SK-N-SH (cell line): ENCODE measurements around the gene MYO1B. TPM values are rescaled to one million over a fixed set of nuclear protein-coding genes. Genes with fewer than 3 reads are reported as not detected.

Experiments used
- CTCF ChIA-PET: fragments of 300-600, 350-600 bp; formaldehyde crosslinking; extraction: SDS; loops from one replicate; lab custom pipeline; 2021; lab: Yijun Ruan, JAX
- POLR2A ChIA-PET: fragments of 350-600 bp; sonication (Branson Sonifier 250); formaldehyde crosslinking; extraction: SDS; loops from one replicate; lab custom pipeline; 2020; ENCODE audit warnings: antibody characterized with exemption, inconsistent platforms; lab: Yijun Ruan, JAX
- DNase-seq: peaks from one replicate; pipeline ENCODE4 v3.0.0; 2012
- H2AFZ ChIP-seq: fragments of 200-600 bp; sonication (generic); 2 replicates; pipeline ENCODE4 v1.8.1; 2016; ENCODE audit warnings: antibody characterized with exemption, mild to moderate bottlenecking, low read depth
- H3F3A ChIP-seq: fragments of 200-600 bp; sonication (generic); replicated peaks from 2 replicates; pipeline ENCODE3; 2016; ENCODE audit warnings: antibody characterized with exemption, mild to moderate bottlenecking; ENCODE audit not compliant: insufficient read depth
- H3K27ac ChIP-seq, 2 experiments: fragments of 200-500 bp in 1 of 2; fragments of 200-600 bp in 1 of 2; sonication (Bioruptor generic) in 1 of 2; sonication (generic), shearing (Covaris generic) in 1 of 2; 2 replicates each; pipeline versions ENCODE4 v1.5.1 to v1.6.1; 2014 to 2016; ENCODE audit warnings: low read depth in 2 of 2, inconsistent platforms in 1 of 2, low read length in 1 of 2, mild to moderate bottlenecking in 1 of 2, mixed read lengths in 1 of 2
- H3K27me3 ChIP-seq: fragments of 200-600 bp; sonication (generic), shearing (Covaris generic); 2 replicates; pipeline ENCODE4 v1.6.1; 2016; ENCODE audit warnings: mixed run types; ENCODE audit not compliant: insufficient read depth
- H3K36me3 ChIP-seq, 2 experiments: fragments of 200-500 bp in 1 of 2; fragments of 200-600 bp in 1 of 2; sonication (Bioruptor generic) in 1 of 2; sonication (generic) in 1 of 2; replicated peaks in 1 of 2; 2 replicates each; pipeline versions ENCODE3 to v1.5.1; 2014 to 2016; ENCODE audit warnings: low read length in 1 of 2, mild to moderate bottlenecking in 1 of 2; ENCODE audit not compliant: insufficient read depth in 2 of 2, control insufficient read depth in 1 of 2
- H3K4me1 ChIP-seq, 2 experiments: fragments of 200-500 bp in 1 of 2; fragments of 200-600 bp in 1 of 2; sonication (Bioruptor generic) in 1 of 2; sonication (generic), shearing (Covaris generic) in 1 of 2; 2 replicates each; pipeline versions ENCODE4 v1.5.1 to v1.6.1; 2014 to 2016; ENCODE audit warnings: low read depth in 1 of 2, low read length in 1 of 2, mixed run types in 1 of 2; ENCODE audit not compliant: insufficient read depth in 2 of 2, control insufficient read depth in 1 of 2
- H3K4me2 ChIP-seq: fragments of 200-600 bp; sonication (generic), shearing (Covaris generic); 2 replicates; pipeline ENCODE4 v1.6.1; 2017; ENCODE audit warnings: mixed run types
- H3K4me3 ChIP-seq, 2 experiments: fragments of 200-500 bp in 1 of 2; fragments of 200-600 bp in 1 of 2; sonication (Bioruptor generic) in 1 of 2; sonication (generic), shearing (Covaris generic) in 1 of 2; 2 replicates each; pipeline versions ENCODE4 v1.5.1 to v1.8.1; 2014 to 2016; ENCODE audit warnings: low read depth in 2 of 2, inconsistent platforms in 1 of 2, low read length in 1 of 2, mild to moderate bottlenecking in 1 of 2, mixed read lengths in 1 of 2, moderate library complexity in 1 of 2
- H3K79me2 ChIP-seq: fragments of 200-600 bp; sonication (generic); 2 replicates; pipeline ENCODE4 v1.8.1; 2017; ENCODE audit warnings: mild to moderate bottlenecking; ENCODE audit not compliant: insufficient read depth
- H3K9ac ChIP-seq: fragments of 200-600 bp; sonication (generic); 2 replicates; pipeline ENCODE4 v1.6.1; 2017; ENCODE audit warnings: mixed run types
- H3K9me2 ChIP-seq: fragments of 200-600 bp; sonication (generic); 2 replicates; pipeline ENCODE4 v1.6.1; 2017; ENCODE audit warnings: mixed run types
- H3K9me3 ChIP-seq: fragments of 200-600 bp; sonication (generic); 2 replicates; pipeline ENCODE4 v1.6.1; 2017; ENCODE audit warnings: mixed run types, mild to moderate bottlenecking, moderate library complexity
- H4K20me1 ChIP-seq: fragments of 200-600 bp; sonication (generic); 2 replicates; pipeline ENCODE4 v1.6.1; 2017; ENCODE audit warnings: mild to moderate bottlenecking, mixed run types; ENCODE audit not compliant: insufficient read depth
- CHD2 ChIP-seq: fragments of 150-350 bp; IDR thresholded peaks from 2 replicates; pipeline ENCODE4 v1.6.1; 2018; ENCODE audit warnings: low read length; ENCODE audit not compliant: partially characterized antibody
- EP300 ChIP-seq, 2 experiments: IDR thresholded peaks; 2 replicates each; pipeline versions ENCODE4 v1.4.0 to v1.6.1; 2012; ENCODE audit warnings: borderline replicate concordance in 1 of 2, low read depth in 1 of 2, low read length in 1 of 2
- EZH2phosphoT487 ChIP-seq: fragments of 200-600 bp; sonication (generic); IDR thresholded peaks from 2 replicates; pipeline ENCODE4 v1.6.1; 2017; ENCODE audit warnings: low read depth, mixed run types, mild to moderate bottlenecking, antibody characterized with exemption, moderate library complexity, borderline replicate concordance
- FOXM1 ChIP-seq: IDR thresholded peaks from 2 replicates; pipeline ENCODE4 v1.4.0; 2012; ENCODE audit warnings: low read depth, mild to moderate bottlenecking
- GABPA ChIP-seq: IDR thresholded peaks from 2 replicates; pipeline ENCODE4 v1.4.0; 2012; ENCODE audit warnings: low read depth, mild to moderate bottlenecking
- GATA2 ChIP-seq: sonication (generic); formaldehyde crosslinking; IDR thresholded peaks from 2 replicates; pipeline ENCODE4 v1.5.0; 2020; ENCODE audit warnings: mild to moderate bottlenecking, missing genetic modification reagents
- MEF2A ChIP-seq: IDR thresholded peaks from 2 replicates; pipeline ENCODE4 v1.4.0; 2012; ENCODE audit warnings: low read depth, borderline replicate concordance
- MXI1 ChIP-seq: IDR thresholded peaks from 2 replicates; pipeline ENCODE4 v1.6.1; 2012; ENCODE audit warnings: mild to moderate bottlenecking, low read depth, low read length, improper control_type of control experiment
- NFIC ChIP-seq: IDR thresholded peaks from 2 replicates; pipeline ENCODE4 v1.4.0; 2012; ENCODE audit warnings: borderline replicate concordance
- PBX3 ChIP-seq: IDR thresholded peaks from 2 replicates; pipeline ENCODE4; 2012
- RAD21 ChIP-seq: IDR thresholded peaks from 2 replicates; pipeline ENCODE4 v1.6.1; 2012; ENCODE audit warnings: mild to moderate bottlenecking, low read length
- RCOR1 ChIP-seq: fragments of 150-350 bp; IDR thresholded peaks from 2 replicates; pipeline ENCODE4 v1.6.1; 2017; ENCODE audit warnings: antibody characterized with exemption, low read length
- RXRA ChIP-seq: IDR thresholded peaks from 2 replicates; pipeline ENCODE4 v1.4.0; 2012; ENCODE audit warnings: low read depth, mild to moderate bottlenecking, borderline replicate concordance
- SMC3 ChIP-seq: IDR thresholded peaks from 2 replicates; pipeline ENCODE4 v1.6.1; 2012; ENCODE audit warnings: low read depth, low read length, improper control_type of control experiment
- TEAD4 ChIP-seq: IDR thresholded peaks from 2 replicates; pipeline ENCODE4 v1.4.0; 2012; ENCODE audit warnings: mild to moderate bottlenecking, borderline replicate concordance; ENCODE audit not compliant: insufficient read depth
- USF1 ChIP-seq: IDR thresholded peaks from 2 replicates; pipeline ENCODE4 v1.4.0; 2012; ENCODE audit warnings: low read depth, borderline replicate concordance
- WGBS: methylation state at CpG from one replicate; pipeline ENCODE4 v1.1.6; 2017; ENCODE audit warnings: low lambda C conversion rate; 5-methylcytosine and 5-hydroxymethylcytosine counted together
- polyA plus RNA-seq, 3 experiments: library from polyadenylated mRNA; depleted of rRNA; stranded (reverse); fragments of >200 nt; gene quantifications; 2 replicates each; pipeline ENCODE4 v1.2.3, GENCODE V29; 2012
- TF ChIP-seq, protein P1 (sequence below): fragments of 150-350 bp; IDR thresholded peaks from 2 replicates; pipeline ENCODE4 v1.6.1; 2017; ENCODE audit warnings: antibody characterized with exemption, low read length, low read depth, borderline replicate concordance
- TF ChIP-seq, protein P2 (sequence below): IDR thresholded peaks from 2 replicates; pipeline ENCODE4 v1.4.0; 2012; ENCODE audit warnings: low read depth, borderline replicate concordance
- TF ChIP-seq, protein P3 (sequence below): IDR thresholded peaks from 2 replicates; pipeline ENCODE4 v1.6.1; 2012; ENCODE audit warnings: mild to moderate bottlenecking, low read depth, low read length, moderate library complexity
- TF ChIP-seq, protein P4 (sequence below): fragments of 150-350 bp; IDR thresholded peaks from 2 replicates; pipeline ENCODE4 v1.6.1; 2016; ENCODE audit warnings: mild to moderate bottlenecking, low read depth, low read length

MYO1B gene
- polyA plus RNA-seq (2012; rRNA removed): 20.2 and 26.5 TPM in 2 replicates
- polyA plus RNA-seq (2012; cell fraction: cytosol; rRNA removed): 31.0 and 32.2 TPM in 2 replicates
- 12.7 and 29.2 TPM in 2 replicates for polyA plus RNA-seq (2012; cell fraction: nucleus; rRNA removed)

DNA sequence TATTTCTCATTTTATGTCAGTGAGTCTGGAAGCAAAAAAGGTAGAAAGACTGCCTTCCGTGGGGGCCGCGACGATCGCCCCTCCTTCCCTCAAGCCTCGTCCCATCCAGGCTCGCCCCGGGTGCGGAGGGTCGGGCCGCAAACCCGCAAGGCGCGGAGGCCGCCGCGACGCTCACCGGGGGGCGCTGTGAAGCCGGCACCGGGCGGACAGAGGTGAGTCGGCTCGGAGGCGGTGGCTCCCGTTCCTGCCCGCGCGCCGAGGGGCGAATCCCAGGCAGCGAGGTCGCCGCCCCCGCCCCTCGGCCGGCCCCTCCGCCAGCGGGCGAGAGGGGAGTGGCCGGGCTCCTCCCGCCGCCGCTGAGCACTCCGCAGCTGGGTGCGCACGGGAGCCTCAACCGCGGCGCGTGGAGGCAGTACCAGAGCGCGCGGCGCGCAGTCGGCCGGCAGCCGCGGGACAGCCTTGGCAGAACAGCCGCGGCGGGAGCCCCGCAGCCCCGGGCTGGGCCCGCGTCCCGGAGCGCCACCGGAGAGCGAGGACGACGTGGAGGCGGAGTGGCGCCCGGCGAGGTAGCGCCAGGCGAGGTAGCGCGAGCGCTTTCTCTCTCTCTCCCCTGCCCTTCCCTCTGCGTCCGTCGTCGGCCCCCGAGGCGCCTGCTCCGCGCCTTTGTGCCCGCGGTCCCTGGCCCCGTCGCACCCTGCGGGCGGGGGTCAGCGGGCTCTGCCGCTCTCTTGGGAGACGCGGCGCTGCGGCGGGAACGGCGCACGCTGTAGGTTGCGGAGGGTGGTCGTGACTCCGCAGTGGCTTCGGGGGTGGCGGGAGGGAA is at the start of gene MYO1B:
Gene MYO1B, plus strand, starts transcription at position 359 of the 823 bp plus-strand sequence. CDS start 31,492 bp downstream, outside the sequence.
- peaks cover 13% of the 10 kb centered on the region for H3F3A ChIP-seq
- POLR2A ChIA-PET: interaction anchor here (0.6 to 2.7 kb wide), 8 partner anchors 14 to 256 kb away, joined by 3 to 27 read pairs (median 4); no protein-coding TSS in a partner anchor
- H3K79me2 ChIP-seq: peaks cover 48% of the 10 kb centered on the region
- TF ChIP-seq PBX3: no peak
- peak; percentile 89 for TF ChIP-seq SMC3
- TF ChIP-seq, protein P1, sequence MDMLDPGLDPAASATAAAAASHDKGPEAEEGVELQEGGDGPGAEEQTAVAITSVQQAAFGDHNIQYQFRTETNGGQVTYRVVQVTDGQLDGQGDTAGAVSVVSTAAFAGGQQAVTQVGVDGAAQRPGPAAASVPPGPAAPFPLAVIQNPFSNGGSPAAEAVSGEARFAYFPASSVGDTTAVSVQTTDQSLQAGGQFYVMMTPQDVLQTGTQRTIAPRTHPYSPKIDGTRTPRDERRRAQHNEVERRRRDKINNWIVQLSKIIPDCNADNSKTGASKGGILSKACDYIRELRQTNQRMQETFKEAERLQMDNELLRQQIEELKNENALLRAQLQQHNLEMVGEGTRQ: no peak
- 0 out of 2 replicates have a peak, but pooled peaks have one; percentile 13 for TF ChIP-seq TEAD4
- no peak for TF ChIP-seq EZH2phosphoT487
- TF ChIP-seq MXI1: peak; percentile 81
- TF ChIP-seq USF1: no peak
- TF ChIP-seq, protein P2, sequence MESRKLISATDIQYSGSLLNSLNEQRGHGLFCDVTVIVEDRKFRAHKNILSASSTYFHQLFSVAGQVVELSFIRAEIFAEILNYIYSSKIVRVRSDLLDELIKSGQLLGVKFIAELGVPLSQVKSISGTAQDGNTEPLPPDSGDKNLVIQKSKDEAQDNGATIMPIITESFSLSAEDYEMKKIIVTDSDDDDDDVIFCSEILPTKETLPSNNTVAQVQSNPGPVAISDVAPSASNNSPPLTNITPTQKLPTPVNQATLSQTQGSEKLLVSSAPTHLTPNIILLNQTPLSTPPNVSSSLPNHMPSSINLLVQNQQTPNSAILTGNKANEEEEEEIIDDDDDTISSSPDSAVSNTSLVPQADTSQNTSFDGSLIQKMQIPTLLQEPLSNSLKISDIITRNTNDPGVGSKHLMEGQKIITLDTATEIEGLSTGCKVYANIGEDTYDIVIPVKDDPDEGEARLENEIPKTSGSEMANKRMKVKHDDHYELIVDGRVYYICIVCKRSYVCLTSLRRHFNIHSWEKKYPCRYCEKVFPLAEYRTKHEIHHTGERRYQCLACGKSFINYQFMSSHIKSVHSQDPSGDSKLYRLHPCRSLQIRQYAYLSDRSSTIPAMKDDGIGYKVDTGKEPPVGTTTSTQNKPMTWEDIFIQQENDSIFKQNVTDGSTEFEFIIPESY: no peak
- no peak for TF ChIP-seq MEF2A
- no peak for TF ChIP-seq RXRA
- TF ChIP-seq EP300 (IDR thresholded peaks at IDR 0.05; ENCODE audit: borderline replicate concordance in 1 of 2, low read depth in 1 of 2, low read length in 1 of 2): peak in 1 of 2 experiments; percentile 26; a peak in 1 of 4 replicates
- TF ChIP-seq, protein P3, sequence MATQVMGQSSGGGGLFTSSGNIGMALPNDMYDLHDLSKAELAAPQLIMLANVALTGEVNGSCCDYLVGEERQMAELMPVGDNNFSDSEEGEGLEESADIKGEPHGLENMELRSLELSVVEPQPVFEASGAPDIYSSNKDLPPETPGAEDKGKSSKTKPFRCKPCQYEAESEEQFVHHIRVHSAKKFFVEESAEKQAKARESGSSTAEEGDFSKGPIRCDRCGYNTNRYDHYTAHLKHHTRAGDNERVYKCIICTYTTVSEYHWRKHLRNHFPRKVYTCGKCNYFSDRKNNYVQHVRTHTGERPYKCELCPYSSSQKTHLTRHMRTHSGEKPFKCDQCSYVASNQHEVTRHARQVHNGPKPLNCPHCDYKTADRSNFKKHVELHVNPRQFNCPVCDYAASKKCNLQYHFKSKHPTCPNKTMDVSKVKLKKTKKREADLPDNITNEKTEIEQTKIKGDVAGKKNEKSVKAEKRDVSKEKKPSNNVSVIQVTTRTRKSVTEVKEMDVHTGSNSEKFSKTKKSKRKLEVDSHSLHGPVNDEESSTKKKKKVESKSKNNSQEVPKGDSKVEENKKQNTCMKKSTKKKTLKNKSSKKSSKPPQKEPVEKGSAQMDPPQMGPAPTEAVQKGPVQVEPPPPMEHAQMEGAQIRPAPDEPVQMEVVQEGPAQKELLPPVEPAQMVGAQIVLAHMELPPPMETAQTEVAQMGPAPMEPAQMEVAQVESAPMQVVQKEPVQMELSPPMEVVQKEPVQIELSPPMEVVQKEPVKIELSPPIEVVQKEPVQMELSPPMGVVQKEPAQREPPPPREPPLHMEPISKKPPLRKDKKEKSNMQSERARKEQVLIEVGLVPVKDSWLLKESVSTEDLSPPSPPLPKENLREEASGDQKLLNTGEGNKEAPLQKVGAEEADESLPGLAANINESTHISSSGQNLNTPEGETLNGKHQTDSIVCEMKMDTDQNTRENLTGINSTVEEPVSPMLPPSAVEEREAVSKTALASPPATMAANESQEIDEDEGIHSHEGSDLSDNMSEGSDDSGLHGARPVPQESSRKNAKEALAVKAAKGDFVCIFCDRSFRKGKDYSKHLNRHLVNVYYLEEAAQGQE: 0 out of 2 replicates have a peak, but pooled peaks have one; percentile 1
- TF ChIP-seq, protein P4, sequence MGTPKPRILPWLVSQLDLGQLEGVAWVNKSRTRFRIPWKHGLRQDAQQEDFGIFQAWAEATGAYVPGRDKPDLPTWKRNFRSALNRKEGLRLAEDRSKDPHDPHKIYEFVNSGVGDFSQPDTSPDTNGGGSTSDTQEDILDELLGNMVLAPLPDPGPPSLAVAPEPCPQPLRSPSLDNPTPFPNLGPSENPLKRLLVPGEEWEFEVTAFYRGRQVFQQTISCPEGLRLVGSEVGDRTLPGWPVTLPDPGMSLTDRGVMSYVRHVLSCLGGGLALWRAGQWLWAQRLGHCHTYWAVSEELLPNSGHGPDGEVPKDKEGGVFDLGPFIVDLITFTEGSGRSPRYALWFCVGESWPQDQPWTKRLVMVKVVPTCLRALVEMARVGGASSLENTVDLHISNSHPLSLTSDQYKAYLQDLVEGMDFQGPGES: no peak
- TF ChIP-seq FOXM1: no peak
- peak; percentile 83 for TF ChIP-seq RAD21
- TF ChIP-seq RCOR1: no peak
- TF ChIP-seq GATA2 (CRISPR knock-in tag): no peak
- no peak for TF ChIP-seq GABPA
- TF ChIP-seq CHD2: peak; percentile 20
- no peak for TF ChIP-seq NFIC

More for the DNA sequence above, at the start of gene MYO1B:
- peaks cover 22 to 30% of the 10 kb centered on the region in 2 experiments; a peak in 3 of 4 replicates for H3K4me1 ChIP-seq
- H3K27ac ChIP-seq: peak within 1 kb of the TSS; percentile 90 to 99
- no peaks in the 10 kb centered on the region for H3K27me3 ChIP-seq
- peak within 1 kb of the TSS; percentile 74 to 93 for H3K4me3 ChIP-seq
- H2AFZ ChIP-seq: peak within 1 kb of the TSS; percentile 81
- 2% methylated on average over 11 of the region's 112 CpGs for WGBS
- DNase-seq: peak; percentile 94
- peaks cover 19% of the 10 kb centered on the region for H4K20me1 ChIP-seq
- H3K9me3 ChIP-seq: no peaks in the 10 kb centered on the region
- H3K4me2 ChIP-seq: peak within 1 kb of the TSS; percentile 79
- CTCF ChIA-PET: interaction anchor here (0.8 to 4.1 kb wide), 16 partner anchors 11 to 276 kb away, joined by 3 to 45 read pairs (median 4); no protein-coding TSS in a partner anchor
- no peaks in the 10 kb centered on the region for H3K36me3 ChIP-seq
- H3K9ac ChIP-seq: peak within 1 kb of the TSS; percentile 90
- H3K9me2 ChIP-seq: no peaks in the 10 kb centered on the region
